WTC11 (cell line): Measurements from ENCODE around the gene IL17F. TPM values are rescaled to one million over a fixed set of nuclear protein-coding genes. Genes with fewer than 3 reads are reported as not detected.

ENCODE experiments used
- ATF3 ChIP-seq: sonication (generic); formaldehyde crosslinking; conservative IDR thresholded peaks from 2 replicates; pipeline ENCODE4 v1.8.1; 2022; ENCODE audit warnings: mild to moderate bottlenecking, missing genetic modification reagents
- CREM ChIP-seq: sonication (generic); formaldehyde crosslinking; IDR thresholded peaks from 2 replicates; pipeline ENCODE4 v1.8.1; 2022; ENCODE audit warnings: mild to moderate bottlenecking, missing genetic modification reagents, moderate library complexity
- E2F4 ChIP-seq: sonication (generic); formaldehyde crosslinking; IDR thresholded peaks from 2 replicates; pipeline ENCODE4 v1.8.1; 2022; ENCODE audit warnings: low read depth, mild to moderate bottlenecking, moderate library complexity, missing genetic modification reagents, borderline replicate concordance
- GRHL2 ChIP-seq: fragments of 250-450 bp; sonication (Bioruptor Pico); IDR thresholded peaks from 2 replicates; pipeline ENCODE4 v1.8.0; 2022; ENCODE audit warnings: mild to moderate bottlenecking, moderate library complexity; ENCODE audit not compliant: insufficient replicate concordance, severe bottlenecking
- NR2C2 ChIP-seq: sonication (generic); formaldehyde crosslinking; IDR thresholded peaks from 2 replicates; pipeline ENCODE4 v1.8.0; 2022; ENCODE audit warnings: mild to moderate bottlenecking, missing genetic modification reagents
- NR3C1 ChIP-seq: sonication (generic); formaldehyde crosslinking; conservative IDR thresholded peaks from 2 replicates; pipeline ENCODE4 v1.8.1; 2023; ENCODE audit warnings: low read depth, mild to moderate bottlenecking, missing genetic modification reagents
- ZNF396 ChIP-seq: fragments of 250-450 bp; sonication (Bioruptor Pico); IDR thresholded peaks from 2 replicates; pipeline ENCODE4 v1.8.0; 2021; ENCODE audit warnings: mild to moderate bottlenecking, moderate library complexity, borderline replicate concordance
- total RNA-seq: library from RNA; stranded (reverse); gene quantifications from 3 replicates; pipeline ENCODE4 v1.2.3, GENCODE V29; 2021
- TF ChIP-seq, protein P1 (sequence below): sonication (generic); formaldehyde crosslinking; conservative IDR thresholded peaks from 2 replicates; pipeline ENCODE4 v1.8.1; 2023; ENCODE audit warnings: mild to moderate bottlenecking, low read depth, missing genetic modification reagents, moderate library complexity

IL17F gene
- total RNA-seq, 1 experiment from 2014 or later, result not detected

GRCh38 chr6:52187098-52187497 lies 57.2 kb downstream of the IL17F start (continued):
- TF ChIP-seq ATF3 (CRISPR knock-in tag) (no peak), GRHL2 (CRISPR knock-in tag) (no peak), NR3C1 (CRISPR knock-in tag) (no peak), ZNF396 (CRISPR knock-in tag) (no peak), CREM (CRISPR knock-in tag) (no peak), NR2C2 (CRISPR knock-in tag) (no peak), E2F4 (CRISPR knock-in tag) (no peak)
- TF ChIP-seq, protein P1, sequence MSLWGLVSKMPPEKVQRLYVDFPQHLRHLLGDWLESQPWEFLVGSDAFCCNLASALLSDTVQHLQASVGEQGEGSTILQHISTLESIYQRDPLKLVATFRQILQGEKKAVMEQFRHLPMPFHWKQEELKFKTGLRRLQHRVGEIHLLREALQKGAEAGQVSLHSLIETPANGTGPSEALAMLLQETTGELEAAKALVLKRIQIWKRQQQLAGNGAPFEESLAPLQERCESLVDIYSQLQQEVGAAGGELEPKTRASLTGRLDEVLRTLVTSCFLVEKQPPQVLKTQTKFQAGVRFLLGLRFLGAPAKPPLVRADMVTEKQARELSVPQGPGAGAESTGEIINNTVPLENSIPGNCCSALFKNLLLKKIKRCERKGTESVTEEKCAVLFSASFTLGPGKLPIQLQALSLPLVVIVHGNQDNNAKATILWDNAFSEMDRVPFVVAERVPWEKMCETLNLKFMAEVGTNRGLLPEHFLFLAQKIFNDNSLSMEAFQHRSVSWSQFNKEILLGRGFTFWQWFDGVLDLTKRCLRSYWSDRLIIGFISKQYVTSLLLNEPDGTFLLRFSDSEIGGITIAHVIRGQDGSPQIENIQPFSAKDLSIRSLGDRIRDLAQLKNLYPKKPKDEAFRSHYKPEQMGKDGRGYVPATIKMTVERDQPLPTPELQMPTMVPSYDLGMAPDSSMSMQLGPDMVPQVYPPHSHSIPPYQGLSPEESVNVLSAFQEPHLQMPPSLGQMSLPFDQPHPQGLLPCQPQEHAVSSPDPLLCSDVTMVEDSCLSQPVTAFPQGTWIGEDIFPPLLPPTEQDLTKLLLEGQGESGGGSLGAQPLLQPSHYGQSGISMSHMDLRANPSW (CRISPR knock-in tag), result no peak

Other genes starting within 250 kb of the IL17F start
- 0.09 to 0.15 TPM (median 0.09 TPM) in 3 replicates for gene PKHD1, start 156.9 kb downstream of the IL17F start, total RNA-seq
- gene IL17A, start 58.1 kb downstream of the IL17F start, total RNA-seq, result not detected in 3 replicates
- gene MCM3, start 40.2 kb upstream of the IL17F start, total RNA-seq, result 252 to 276 TPM (median 253 TPM) in 3 replicates
- gene PAQR8, start 117.7 kb upstream of the IL17F start, total RNA-seq, result 11.1 to 12.5 TPM (median 11.7 TPM) in 3 replicates
- gene EFHC1, start 175.8 kb upstream of the IL17F start, total RNA-seq, result 13.4 to 19.2 TPM (median 15.5 TPM) in 3 replicates